ENCODE measurements around the gene FRS2.

The FRS2 gene

GRCh38 chr12:69540987-69541386 lies 70.8 kb downstream of the FRS2 start:
- no peak for DNase-seq

- no peak for DNase-seq
Measured at GRCh38 chr12:69544087-69544486, 73.9 kb downstream of the FRS2 start.

DNA sequence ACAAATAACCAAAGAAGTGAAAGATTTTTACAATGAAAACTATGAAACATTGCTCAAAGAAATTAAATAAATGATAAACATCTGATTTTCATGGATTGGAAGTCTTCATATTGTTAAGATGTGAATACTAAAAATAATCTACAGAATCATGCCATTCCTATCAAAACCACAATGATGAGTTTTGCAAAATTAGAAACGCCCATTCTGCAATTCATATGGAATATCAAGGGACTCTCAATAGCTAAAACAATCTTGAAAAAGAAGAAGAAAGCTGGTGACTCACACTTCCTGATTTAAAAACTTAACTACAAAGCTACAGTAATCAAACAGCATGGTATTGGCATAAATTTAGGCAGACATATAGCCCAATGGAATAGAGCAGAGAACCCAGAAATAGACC lies 74.9 kb downstream of the FRS2 start:
- no peak for DNase-seq

DNA sequence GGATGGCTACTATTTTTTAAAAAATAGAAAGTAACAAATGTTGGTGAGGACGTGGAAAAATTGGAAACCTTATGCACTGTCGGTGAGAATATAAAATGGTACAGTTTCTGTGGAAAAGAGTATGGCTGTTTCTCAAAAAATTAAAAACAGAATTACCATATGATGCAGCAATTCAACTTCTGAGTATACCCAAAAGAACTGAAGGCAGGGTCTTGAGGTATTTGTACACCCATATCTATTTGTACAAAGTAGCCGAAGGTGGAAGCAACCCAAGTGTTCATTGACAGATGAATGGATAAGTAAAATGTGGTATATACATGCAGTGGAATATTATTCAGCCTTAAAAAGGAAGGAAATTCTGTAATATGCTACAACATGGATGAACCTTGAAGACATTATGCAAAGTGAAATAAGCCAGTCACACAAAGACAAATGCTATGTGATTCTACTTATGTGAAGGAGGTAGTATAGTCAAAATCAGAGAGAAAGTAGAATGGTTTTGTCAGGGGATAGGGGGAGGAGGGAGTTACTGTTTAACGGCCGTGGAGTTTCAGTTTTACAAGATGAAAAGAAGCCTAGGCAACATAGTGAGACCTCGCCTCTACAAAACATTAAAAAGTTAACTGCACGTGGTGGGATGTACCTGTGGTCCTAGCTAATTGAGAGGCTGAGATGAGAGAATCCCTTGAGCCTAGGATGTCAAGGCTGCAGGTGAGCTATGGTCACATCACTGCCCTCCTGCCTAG lies 76.7 kb downstream of the FRS2 start:
- DNase-seq, result no peak

- DNase-seq, result no peak
Measured at GRCh38 chr12:69548687-69549086, 78.5 kb downstream of the FRS2 start.

DNA sequence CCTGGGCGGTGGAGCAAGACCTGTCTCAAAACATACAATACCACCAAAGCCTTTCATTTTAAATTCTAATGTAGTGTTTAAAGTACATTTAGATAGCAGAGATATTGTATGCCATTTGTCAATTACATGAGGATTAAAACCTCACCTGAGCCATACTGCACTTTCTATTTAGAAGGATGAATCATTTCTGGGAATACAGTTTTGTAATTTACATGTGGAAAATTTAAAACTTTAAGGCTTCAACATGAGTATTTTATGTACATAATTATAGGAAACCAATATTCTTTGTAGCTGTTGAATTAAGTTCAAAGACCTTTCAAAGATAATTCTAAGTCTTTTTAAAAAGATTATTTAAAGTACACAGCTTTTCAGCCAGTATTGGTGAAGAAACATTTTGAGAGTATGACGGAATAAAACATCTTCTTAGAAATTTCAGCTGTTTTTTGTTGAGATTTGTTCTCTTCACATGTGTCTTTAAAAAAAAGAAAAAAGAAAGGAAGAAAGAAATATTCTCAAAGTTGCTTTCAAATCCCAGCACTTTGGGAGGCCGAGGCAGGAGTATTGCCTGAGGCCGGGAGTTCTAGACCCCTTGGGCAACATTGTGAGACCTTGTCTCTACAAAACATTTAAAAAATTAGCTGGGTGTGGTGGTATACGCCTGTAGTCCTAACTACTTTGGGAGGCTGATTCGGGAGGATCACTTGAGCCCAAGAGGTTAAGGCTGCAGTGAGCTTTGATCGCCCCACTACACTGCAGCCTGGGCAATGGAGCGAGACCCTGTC lies 80.6 kb downstream of the FRS2 start:
- DNase-seq, result no peak

GRCh38 chr12:69553628-69554248 lies 83.5 kb downstream of the FRS2 start:
- peak; percentile 3 for DNase-seq

- DNase-seq, result no peak
Measured at GRCh38 chr12:69555461-69555860, 85.3 kb downstream of the FRS2 start.

DNA sequence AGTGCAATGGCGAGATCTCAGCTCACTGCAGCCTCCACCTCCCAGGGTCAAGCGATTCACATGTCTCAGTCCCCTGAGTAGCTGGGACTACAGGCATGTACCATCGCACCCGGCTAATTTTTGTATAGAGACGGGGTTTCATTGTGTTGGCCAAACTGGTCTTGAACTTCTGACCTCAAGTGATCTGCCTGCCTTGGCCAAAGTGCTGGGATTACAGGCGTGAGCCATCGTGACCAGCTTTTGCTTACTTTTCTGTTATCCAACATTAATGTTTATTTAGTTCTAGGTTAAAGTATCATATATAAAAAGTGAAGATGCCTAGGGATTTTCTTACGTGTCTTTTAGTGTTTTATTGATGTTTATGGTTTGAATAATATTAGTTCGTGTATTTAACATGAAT lies 86.2 kb downstream of the FRS2 start:
- DNase-seq, result no peak

DNA sequence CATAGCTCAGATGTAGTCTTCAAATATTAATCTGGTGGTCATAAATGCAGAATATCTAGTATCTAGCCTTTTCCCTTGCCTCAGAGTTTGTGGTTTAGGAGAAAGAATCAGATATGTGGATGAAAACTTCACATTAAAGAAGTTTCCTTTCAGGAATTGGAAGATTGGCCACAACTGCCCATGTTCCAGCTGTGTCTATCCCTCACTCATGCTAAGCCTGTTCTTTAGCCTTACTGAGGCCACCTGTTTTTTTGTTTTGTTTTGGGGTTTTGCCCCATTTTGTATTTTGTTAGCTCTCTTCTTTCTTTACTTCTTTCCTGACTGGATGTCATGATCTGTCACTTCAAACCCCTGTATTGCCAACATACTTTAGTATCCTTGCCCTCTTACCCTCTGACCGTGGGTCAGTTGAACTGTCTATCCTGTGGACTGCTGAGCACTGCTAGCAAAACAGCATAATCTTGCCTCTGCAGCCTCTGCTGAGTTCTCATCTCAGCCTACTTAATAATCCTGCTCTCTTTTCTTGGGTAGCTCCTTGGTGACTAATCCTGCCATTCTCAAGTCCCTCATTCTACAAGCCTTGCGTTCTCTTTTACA lies 93.1 kb downstream of the FRS2 start:
- DNase-seq, result no peak

GRCh38 chr12:69566603-69567002 lies 96.4 kb downstream of the FRS2 start:
- no peak for DNase-seq

DNA sequence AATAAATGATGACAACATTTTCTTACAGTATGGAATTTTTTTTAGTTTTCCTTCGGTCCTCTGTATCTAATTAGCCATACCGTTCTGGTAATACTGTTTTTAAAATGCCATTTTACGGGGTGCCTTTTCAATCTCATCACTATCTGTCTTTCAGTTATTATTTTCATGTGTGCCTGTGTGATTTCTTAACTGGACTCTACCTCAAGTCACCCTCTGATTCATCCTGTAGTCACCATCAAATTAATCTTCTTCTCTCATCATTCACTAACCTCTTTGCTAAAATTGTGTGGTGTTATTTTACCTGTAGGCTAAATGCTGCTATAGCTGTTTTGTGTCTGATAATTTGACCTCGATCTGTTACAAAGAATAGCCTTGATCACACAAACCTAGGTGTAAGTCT lies 99.0 kb downstream of the FRS2 start:
- no peak for DNase-seq

DNA sequence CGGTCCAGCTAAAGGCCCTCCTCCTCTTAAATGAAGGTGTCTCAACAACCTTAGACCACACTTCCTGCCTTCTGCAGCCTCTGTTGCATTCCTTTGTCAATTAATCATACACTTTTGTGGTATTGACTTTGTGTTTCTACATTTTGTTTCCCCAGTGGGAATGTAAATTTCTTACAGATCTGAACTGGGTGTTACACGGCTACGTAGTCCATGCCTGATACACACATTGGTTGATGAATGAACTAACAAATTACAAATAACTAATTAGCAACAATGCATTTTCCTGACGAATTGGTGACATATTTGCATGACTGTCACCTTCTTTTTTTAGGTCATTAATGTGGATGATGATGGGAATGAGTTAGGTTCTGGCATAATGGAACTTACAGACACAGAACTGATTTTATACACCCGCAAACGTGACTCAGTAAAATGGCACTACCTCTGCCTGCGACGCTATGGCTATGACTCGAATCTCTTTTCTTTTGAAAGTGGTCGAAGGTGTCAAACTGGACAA lies 99.9 kb downstream of the FRS2 start:
- DNase-seq, result no peak

- peak; percentile 61 for DNase-seq
Measured at GRCh38 chr12:69570545-69571399, 100.6 kb downstream of the FRS2 start.

DNA sequence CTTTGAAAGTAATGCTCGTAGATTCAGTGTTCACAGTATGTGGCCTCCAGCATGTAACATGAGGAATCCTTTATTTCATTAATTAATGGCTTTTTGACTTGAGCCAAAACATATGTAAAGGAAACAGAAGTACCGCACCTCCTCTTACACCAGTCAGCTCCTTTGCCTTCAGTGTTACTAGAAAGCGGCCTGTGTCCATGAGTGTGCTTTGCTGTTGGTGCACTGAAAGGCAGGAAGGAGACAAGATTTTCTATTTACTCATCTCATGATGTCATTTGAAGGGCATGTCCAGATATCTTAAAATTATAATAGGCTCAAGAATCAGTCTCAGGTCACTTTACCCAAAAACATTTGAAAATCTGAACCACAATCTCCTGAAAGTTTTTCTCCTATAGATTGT lies 105.2 kb downstream of the FRS2 start:
- no peak for DNase-seq

DNA sequence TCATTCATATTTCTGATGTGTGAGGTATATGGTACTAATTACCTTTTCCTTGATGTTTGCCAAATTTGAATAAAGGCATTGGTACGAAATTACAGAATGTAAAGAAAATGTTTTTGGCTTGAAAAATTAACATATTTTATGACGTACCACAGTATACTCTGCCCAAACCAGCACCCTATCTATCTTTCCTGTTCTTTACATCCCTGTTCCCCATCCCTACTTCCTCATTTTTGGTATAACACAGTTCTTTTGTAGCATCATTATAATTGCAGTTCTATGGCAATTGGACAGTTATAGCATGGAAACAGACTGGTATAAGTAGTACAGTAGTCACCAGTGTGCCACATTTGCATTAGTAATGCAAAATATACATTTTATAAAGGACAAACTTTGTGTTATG lies 108.1 kb downstream of the FRS2 start:
- DNase-seq, result no peak

GRCh38 chr12:69579029-69579428 lies 108.8 kb downstream of the FRS2 start:
- no peak for DNase-seq

DNA sequence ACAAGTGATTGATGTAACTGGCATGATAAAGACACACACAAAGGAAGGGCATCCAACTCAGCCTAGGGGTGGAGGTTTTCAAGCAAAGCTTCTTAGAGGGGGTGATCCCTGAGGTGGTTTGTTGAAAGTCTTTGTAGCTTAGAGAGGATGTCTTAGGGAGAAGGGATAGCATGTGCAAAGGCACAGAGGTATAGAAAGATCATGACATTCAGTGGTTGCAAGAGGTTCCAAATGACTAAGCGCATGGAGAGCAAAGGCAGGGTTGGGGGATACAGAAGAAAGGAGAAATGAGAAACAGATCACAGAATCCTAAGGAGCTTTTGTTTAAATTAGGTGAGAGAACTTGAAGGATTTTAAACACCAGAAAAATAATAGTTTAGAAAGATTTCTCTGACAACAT lies 109.9 kb downstream of the FRS2 start:
- DNase-seq, result no peak

DNA sequence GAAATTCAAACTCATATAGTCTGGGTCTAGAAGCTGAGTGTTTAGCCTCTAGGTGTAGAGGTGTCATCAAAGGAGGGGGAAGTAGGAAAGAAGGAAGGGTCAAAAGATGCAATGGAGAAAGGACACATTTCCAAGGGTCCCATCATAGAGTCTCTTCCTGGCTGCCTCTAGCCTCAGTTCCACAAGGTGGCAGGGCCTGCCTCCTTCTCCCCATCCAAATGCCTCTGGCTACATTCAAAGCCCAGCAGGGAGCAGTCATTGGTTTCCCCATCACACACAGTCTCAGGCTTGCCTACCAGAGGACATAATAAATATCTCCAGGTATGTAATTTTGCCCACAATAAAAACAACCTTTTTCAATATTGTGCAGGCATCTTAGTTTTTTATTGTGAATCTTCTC lies 113.0 kb downstream of the FRS2 start:
- peak; percentile 6 for DNase-seq

DNA sequence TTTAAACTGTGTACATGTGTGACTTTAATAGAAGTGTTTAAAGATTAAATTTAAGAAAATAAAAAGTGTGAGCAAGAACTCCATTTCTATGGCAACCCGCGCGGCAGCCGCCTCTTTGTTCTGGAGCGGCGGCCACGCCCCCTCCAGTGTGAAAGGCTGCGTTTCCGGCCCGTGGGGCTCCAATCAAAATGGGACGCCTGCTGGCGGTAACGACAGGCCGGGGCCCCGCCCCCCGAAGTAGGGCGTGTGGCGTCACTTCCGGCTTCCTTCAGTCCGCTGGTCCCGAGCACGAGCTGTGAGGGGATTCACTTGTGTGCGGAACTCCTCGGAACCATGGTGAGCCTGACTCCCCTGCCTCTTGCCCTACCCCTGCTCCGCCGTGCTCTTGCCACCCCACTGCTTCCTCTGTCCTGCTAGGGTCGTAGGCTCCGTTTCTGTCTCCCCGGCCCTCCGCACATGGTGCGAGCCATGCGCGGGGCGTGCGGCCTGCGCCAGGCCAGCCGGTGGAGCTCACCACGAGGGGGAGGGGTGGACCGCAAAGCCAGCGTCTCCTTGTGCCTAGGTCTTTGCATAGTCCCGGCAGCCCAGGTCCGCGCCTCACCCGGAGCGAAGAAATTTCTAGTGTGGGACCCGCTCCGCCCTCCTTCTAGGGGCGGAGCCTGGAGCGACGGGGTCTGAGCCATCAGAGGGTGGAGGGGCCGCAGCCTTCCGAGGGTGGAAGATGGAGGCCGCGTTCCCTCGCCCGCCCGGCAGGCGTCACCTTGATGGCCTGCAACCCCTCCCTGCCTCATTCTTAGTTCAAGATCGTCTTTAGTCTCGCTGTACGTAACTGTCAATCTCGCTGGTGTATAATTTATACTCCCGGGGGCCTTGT lies 115.2 kb downstream of the FRS2 start, which contains the start of gene CCT2:
TSS of gene CCT2 (plus strand) at position 271 of the 874 bp plus-strand sequence. CDS start at position 334, 63 bp downstream.
- peak; percentile 97 for DNase-seq

DNA sequence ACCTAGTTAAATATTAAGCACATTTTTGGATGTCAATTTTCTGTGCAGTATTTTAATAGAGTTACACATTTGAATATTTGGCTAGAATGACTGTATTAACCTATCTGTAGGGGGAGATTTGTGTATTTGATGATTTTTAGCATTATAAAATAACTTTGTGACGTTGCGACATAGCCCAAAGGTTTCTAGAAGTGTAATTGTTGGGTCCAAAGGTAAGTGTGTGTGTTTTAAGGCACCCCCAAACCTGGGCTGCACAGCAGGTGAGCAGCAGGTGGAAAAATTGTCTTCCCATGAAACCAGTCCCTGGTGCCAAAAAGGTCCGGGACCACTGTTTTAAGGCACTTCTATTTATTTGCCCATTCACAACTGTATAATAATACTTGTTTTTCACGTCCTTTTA lies 118.3 kb downstream of the FRS2 start:
- DNase-seq, result no peak

All from NCI-H146 (cell line).